SK-N-SH (cell line): Measurements from ENCODE around the gene SLC50A1.

Source experiments
- CTCF ChIP-seq: fragments of 200-600 bp; sonication (generic); IDR thresholded peaks from 2 replicates; pipeline ENCODE4 v1.6.1; 2017; ENCODE audit warnings: antibody characterized with exemption, mild to moderate bottlenecking, moderate library complexity
- MAX ChIP-seq: IDR thresholded peaks from 2 replicates; pipeline ENCODE4 v1.4.0; 2012; ENCODE audit warnings: low read depth
- MXI1 ChIP-seq: IDR thresholded peaks from 2 replicates; pipeline ENCODE4 v1.6.1; 2012; ENCODE audit warnings: mild to moderate bottlenecking, low read depth, low read length, improper control_type of control experiment
- NRF1 ChIP-seq: IDR thresholded peaks from 2 replicates; pipeline ENCODE4 v1.6.1; 2012; ENCODE audit warnings: low read depth, mild to moderate bottlenecking, low read length
- REST ChIP-seq: IDR thresholded peaks from 2 replicates; pipeline ENCODE4 v1.6.1; 2012; ENCODE audit warnings: mild to moderate bottlenecking, low read depth, low read length, moderate library complexity
- RFX5 ChIP-seq: IDR thresholded peaks from 2 replicates; pipeline ENCODE4 v1.6.1; 2012; ENCODE audit warnings: mild to moderate bottlenecking, improper control_type of control experiment, low read length
- TAF1 ChIP-seq: IDR thresholded peaks from 2 replicates; pipeline ENCODE4 v1.6.1; 2012; ENCODE audit warnings: low read depth, mild to moderate bottlenecking, low read length, moderate library complexity, borderline replicate concordance
- USF2 ChIP-seq: fragments of 150-350 bp; IDR thresholded peaks from 2 replicates; pipeline ENCODE4 v1.6.1; 2017; ENCODE audit warnings: antibody characterized with exemption, low read length, low read depth, borderline replicate concordance
- YY1 ChIP-seq: IDR thresholded peaks from 2 replicates; pipeline ENCODE4 v1.4.0; 2012; ENCODE audit warnings: low read depth, mild to moderate bottlenecking

- TF ChIP-seq NRF1 (no peak), CTCF (no peak), YY1 (no peak), USF2 (no peak), MAX (no peak), TAF1 (no peak), RFX5 (no peak), REST (no peak), MXI1 (no peak)
These were observed 14.4 kb upstream of the SLC50A1 start for GRCh38 chr1:155121249-155121648.
